ENCODE measurements around the gene CLMP.
"Not testable (repeated sequence)": the region's sequence is repeated elsewhere in the genome, so short reads cannot be mapped to it uniquely, and the experiment has no call there.

CLMP gene

GRCh38 chr11:123212406-123212805 lies 17.4 kb upstream of the CLMP start:
- H3K27ac Mint-ChIP-seq = no peak overlapping the region
- no peaks in the 10 kb centered on the region for H3K4me1 Mint-ChIP-seq (ENCODE audit: low read depth in 2 of 2)

GRCh38 chr11:123211981-123212380 lies 16.9 kb upstream of the CLMP start:
- Mint-ChIP-seq H3K9me3 (no peaks in the 10 kb centered on the region), H3K27ac (no peak overlapping the region), H3K4me1 (ENCODE audit: low read depth in 2 of 2) (no peaks in the 10 kb centered on the region), H3K27me3 (peaks cover 73 to 75% of the 10 kb centered on the region in 2 donors), H3K4me3 (no peak overlapping the region), H3K36me3 (ENCODE audit: insufficient read depth) (no peaks in the 10 kb centered on the region)
- DNase-seq (no peak), ATAC-seq (replicated peaks) (no peak)

More at GRCh38 chr11:123212406-123212805, 17.4 kb upstream of the CLMP start:
- no peak for DNase-seq
- H3K27me3 Mint-ChIP-seq = peaks cover 69 to 71% of the 10 kb centered on the region in 2 donors
- H3K4me3 Mint-ChIP-seq = no peak overlapping the region
- H3K9me3 Mint-ChIP-seq = no peaks in the 10 kb centered on the region
- no peaks in the 10 kb centered on the region for H3K36me3 Mint-ChIP-seq (ENCODE audit: insufficient read depth)
- no peak for ATAC-seq (replicated peaks)

- Mint-ChIP-seq H3K4me3 (no peak overlapping the region), H3K36me3 (ENCODE audit: insufficient read depth) (no peaks in the 10 kb centered on the region), H3K27me3 (peaks cover 70 to 73% of the 10 kb centered on the region in 2 donors), H3K4me1 (ENCODE audit: low read depth in 2 of 2) (no peaks in the 10 kb centered on the region), H3K9me3 (no peaks in the 10 kb centered on the region), H3K27ac (no peak overlapping the region)
- ATAC-seq (replicated peaks) (no peak), DNase-seq (no peak)
Observed at GRCh38 chr11:123211149-123211852, 16.3 kb upstream of the CLMP start.

- no peaks in the 10 kb centered on the region for H3K36me3 Mint-ChIP-seq (ENCODE audit: insufficient read depth)
- no peaks in the 10 kb centered on the region for H3K9me3 Mint-ChIP-seq
- H3K27ac Mint-ChIP-seq = no peak overlapping the region
- H3K4me3 Mint-ChIP-seq = no peak overlapping the region
- DNase-seq (no peak), ATAC-seq (replicated peaks) (no peak)
- H3K4me1 Mint-ChIP-seq (ENCODE audit: low read depth in 2 of 2) = no peaks in the 10 kb centered on the region
- peaks cover 53 to 67% of the 10 kb centered on the region in 2 donors for H3K27me3 Mint-ChIP-seq
Observed at GRCh38 chr11:123209591-123209990, 14.5 kb upstream of the CLMP start.

GRCh38 chr11:123206791-123207434 lies 11.9 kb upstream of the CLMP start:
- ATAC-seq (replicated peaks) (no peak), DNase-seq (no peak)
- Mint-ChIP-seq H3K36me3 (ENCODE audit: insufficient read depth) (no peaks in the 10 kb centered on the region), H3K4me1 (ENCODE audit: low read depth in 2 of 2) (peaks cover 0 to 4% of the 10 kb centered on the region in 2 donors), H3K27ac (no peak overlapping the region), H3K4me3 (no peak overlapping the region), H3K27me3 (peaks cover 44 to 85% of the 10 kb centered on the region in 2 donors), H3K9me3 (no peaks in the 10 kb centered on the region)

- ATAC-seq (replicated peaks); H3K9me3 Mint-ChIP-seq; H3K4me3 Mint-ChIP-seq; H3K36me3 Mint-ChIP-seq (ENCODE audit: insufficient read depth); DNase-seq; H3K27ac Mint-ChIP-seq; H3K4me1 Mint-ChIP-seq (ENCODE audit: low read depth in 2 of 2): not testable (repeated sequence)
- H3K27me3 Mint-ChIP-seq = peaks cover 39 to 84% of the 10 kb centered on the region in 2 donors
Observed at GRCh38 chr11:123206055-123206454, 11.0 kb upstream of the CLMP start.

- no peak for ATAC-seq (replicated peaks)
- no peak overlapping the region for H3K4me3 Mint-ChIP-seq
- DNase-seq = no peak
- H3K9me3 Mint-ChIP-seq = no peaks in the 10 kb centered on the region
- peaks cover 0 to 4% of the 10 kb centered on the region in 2 donors for H3K4me1 Mint-ChIP-seq (ENCODE audit: low read depth in 2 of 2)
- H3K27ac Mint-ChIP-seq = no peak overlapping the region
- H3K27me3 Mint-ChIP-seq = peaks cover 44 to 87% of the 10 kb centered on the region in 2 donors
- no peaks in the 10 kb centered on the region for H3K36me3 Mint-ChIP-seq (ENCODE audit: insufficient read depth)
Observed at GRCh38 chr11:123203934-123204333, 8.9 kb upstream of the CLMP start.

GRCh38 chr11:123203471-123203870 lies 8.4 kb upstream of the CLMP start:
- Mint-ChIP-seq H3K27me3 (peaks cover 44 to 87% of the 10 kb centered on the region in 2 donors), H3K4me3 (no peak overlapping the region), H3K9me3 (no peaks in the 10 kb centered on the region), H3K27ac (no peak overlapping the region), H3K4me1 (ENCODE audit: low read depth in 2 of 2) (peaks cover 0 to 4% of the 10 kb centered on the region in 2 donors), H3K36me3 (ENCODE audit: insufficient read depth) (no peaks in the 10 kb centered on the region)
- no peak for DNase-seq
- ATAC-seq (replicated peaks) = no peak

GRCh38 chr11:123202155-123203151 lies 7.4 kb upstream of the CLMP start:
- peaks cover 0 to 7% of the 10 kb centered on the region in 2 donors for H3K4me1 Mint-ChIP-seq (ENCODE audit: low read depth in 2 of 2)
- H3K4me3 Mint-ChIP-seq = no peak overlapping the region
- peaks cover 51 to 87% of the 10 kb centered on the region in 2 donors for H3K27me3 Mint-ChIP-seq
- H3K27ac Mint-ChIP-seq = no peak overlapping the region
- DNase-seq = no peak
- no peak for ATAC-seq (replicated peaks)
- no peaks in the 10 kb centered on the region for H3K36me3 Mint-ChIP-seq (ENCODE audit: insufficient read depth)
- no peaks in the 10 kb centered on the region for H3K9me3 Mint-ChIP-seq

- Mint-ChIP-seq H3K27ac (no peak overlapping the region), H3K36me3 (ENCODE audit: insufficient read depth) (no peaks in the 10 kb centered on the region), H3K4me1 (ENCODE audit: low read depth in 2 of 2) (peaks cover 5 to 13% of the 10 kb centered on the region in 2 donors), H3K4me3 (no peak overlapping the region), H3K27me3 (peaks cover 61 to 83% of the 10 kb centered on the region in 2 donors), H3K9me3 (no peaks in the 10 kb centered on the region)
- ATAC-seq (replicated peaks) (no peak), DNase-seq (no peak)
Observed at GRCh38 chr11:123200264-123200663, 5.2 kb upstream of the CLMP start.

- no peak for ATAC-seq (replicated peaks)
Observed at GRCh38 chr11:123197711-123198110, 2.7 kb upstream of the CLMP start.

GRCh38 chr11:123196060-123196714 lies 1.1 kb upstream of the CLMP start:
- Mint-ChIP-seq H3K4me1 (ENCODE audit: low read depth in 2 of 2) (peaks cover 10 to 14% of the 10 kb centered on the region in 2 donors), H3K36me3 (ENCODE audit: insufficient read depth) (no peaks in the 10 kb centered on the region), H3K27ac (no peak overlapping the region), H3K4me3 (peak overlapping the region; percentile 38 to 74), H3K9me3 (no peaks in the 10 kb centered on the region), H3K27me3 (peaks cover 82 to 91% of the 10 kb centered on the region in 2 donors)
- no peak for DNase-seq
- no peak for ATAC-seq (replicated peaks)

More at GRCh38 chr11:123197711-123198110, 2.7 kb upstream of the CLMP start:
- Mint-ChIP-seq H3K4me1 (ENCODE audit: low read depth in 2 of 2) (peaks cover 6 to 13% of the 10 kb centered on the region in 2 donors), H3K36me3 (ENCODE audit: insufficient read depth) (no peaks in the 10 kb centered on the region), H3K4me3 (no peak overlapping the region), H3K27ac (no peak overlapping the region), H3K9me3 (no peaks in the 10 kb centered on the region), H3K27me3 (peaks cover 76 to 91% of the 10 kb centered on the region in 2 donors)
- DNase-seq = no peak

All from effector memory CD8-positive, alpha-beta T cell (primary cell).